Stimulated activated CD4-positive, alpha-beta T cell treated with anti-CD3 and anti-CD28 coated beads, Interleukin-4, amount 100 ng/mL, for 4 hours (primary cell): ENCODE data around the gene BLACAT1.
"Not testable (repeated sequence)": the region's sequence is repeated elsewhere in the genome, so short reads cannot be mapped to it uniquely, and the experiment has no call there.

Source experiments
- DNase-seq, 2 experiments: peaks; one replicate each; pipeline ENCODE4 v3.0.0-alpha.2; 2020

The BLACAT1 gene

GRCh38 chr1:205483372-205483771, 27.5 kb upstream of the BLACAT1 start:
- no peak for DNase-seq

GRCh38 chr1:205482587-205482986, 26.7 kb upstream of the BLACAT1 start:
- not testable (repeated sequence) for DNase-seq

GRCh38 chr1:205481629-205482151, 25.8 kb upstream of the BLACAT1 start:
- no peak for DNase-seq

GRCh38 chr1:205481218-205481617, 25.4 kb upstream of the BLACAT1 start:
- no peak for DNase-seq

DNA sequence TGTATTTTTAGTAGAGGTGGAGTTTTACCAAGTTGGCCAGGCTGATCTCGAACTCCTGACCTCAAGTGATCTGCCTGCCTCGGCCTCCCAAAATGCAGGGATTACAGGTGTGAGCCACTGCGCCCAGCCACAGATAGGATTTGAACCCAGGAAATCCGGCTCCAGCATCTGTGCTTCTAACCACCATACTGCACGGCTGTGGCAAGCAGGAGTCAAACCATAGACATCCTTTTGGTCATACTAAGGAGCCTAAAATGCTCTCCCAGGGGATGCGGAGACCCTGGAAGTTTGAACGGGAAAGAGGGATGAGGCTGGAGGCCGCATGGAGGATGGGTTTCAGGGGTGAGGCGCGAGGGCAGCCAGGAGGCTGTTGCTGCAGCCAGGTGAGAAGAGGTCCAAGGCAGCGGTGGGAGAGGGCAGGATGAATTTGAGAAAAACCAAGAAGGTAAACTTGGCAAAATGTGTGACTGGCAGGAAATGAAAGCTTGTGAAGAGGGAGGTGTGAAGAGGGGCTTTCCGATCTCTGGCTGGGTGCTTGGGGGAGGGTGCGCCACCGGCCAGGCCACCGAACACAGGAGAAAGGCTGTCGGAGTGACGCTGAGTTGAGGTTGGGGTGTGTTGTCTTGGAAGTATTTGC, 24.6 kb upstream of the BLACAT1 start:
- peak; percentile 27 to 41 for DNase-seq

GRCh38 chr1:205478985-205479384, 23.1 kb upstream of the BLACAT1 start:
- not testable (repeated sequence) for DNase-seq

- no peak for DNase-seq
Observed at GRCh38 chr1:205477759-205478247, 22.0 kb upstream of the BLACAT1 start.

- no peak for DNase-seq
Observed at GRCh38 chr1:205477121-205477758, 21.4 kb upstream of the BLACAT1 start.

GRCh38 chr1:205476648-205477047, 20.8 kb upstream of the BLACAT1 start:
- no peak for DNase-seq

GRCh38 chr1:205475855-205476254, 20.0 kb upstream of the BLACAT1 start:
- no peak for DNase-seq

- DNase-seq, result no peak
Observed at GRCh38 chr1:205474571-205474970, 18.7 kb upstream of the BLACAT1 start.

DNA sequence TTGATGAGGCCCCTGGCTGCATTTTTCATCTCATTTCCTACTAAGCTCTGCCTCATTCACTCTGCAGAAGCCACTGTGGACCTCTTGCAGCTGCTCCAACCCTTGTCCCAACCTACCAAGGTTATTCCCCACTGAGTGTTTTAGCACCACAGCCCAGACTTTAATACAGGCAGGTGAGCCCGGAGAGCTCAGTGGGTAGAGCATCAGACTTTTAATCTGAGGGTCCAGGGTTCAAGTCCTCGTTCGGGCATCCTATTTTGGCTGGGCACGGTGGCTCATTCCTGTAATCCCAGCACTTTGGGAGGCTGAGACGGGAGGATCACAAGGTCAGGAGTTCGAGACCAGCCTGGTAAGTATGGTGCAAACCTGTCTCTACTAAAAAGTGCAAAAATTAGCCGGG, 18.1 kb upstream of the BLACAT1 start:
- no peak for DNase-seq

DNA sequence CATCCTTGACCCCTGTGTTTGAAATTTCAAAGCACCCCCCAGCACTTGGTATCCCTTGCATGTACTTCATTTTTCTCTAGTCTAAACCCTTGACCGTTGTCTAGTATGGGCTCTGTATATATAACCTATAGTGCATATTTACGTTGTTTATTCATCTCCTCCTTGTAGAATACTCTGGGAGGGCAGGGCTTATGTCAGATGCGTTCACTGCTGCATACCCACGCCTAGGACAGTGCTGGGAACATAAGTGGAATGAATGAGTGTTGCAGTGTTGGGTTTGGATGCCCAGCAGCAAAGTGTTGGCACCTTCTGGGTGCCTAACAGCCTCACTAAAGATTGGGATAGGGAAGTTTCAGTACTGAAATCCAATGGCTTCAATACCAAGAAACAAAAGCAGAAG, 17.6 kb upstream of the BLACAT1 start:
- DNase-seq, result no peak

DNA sequence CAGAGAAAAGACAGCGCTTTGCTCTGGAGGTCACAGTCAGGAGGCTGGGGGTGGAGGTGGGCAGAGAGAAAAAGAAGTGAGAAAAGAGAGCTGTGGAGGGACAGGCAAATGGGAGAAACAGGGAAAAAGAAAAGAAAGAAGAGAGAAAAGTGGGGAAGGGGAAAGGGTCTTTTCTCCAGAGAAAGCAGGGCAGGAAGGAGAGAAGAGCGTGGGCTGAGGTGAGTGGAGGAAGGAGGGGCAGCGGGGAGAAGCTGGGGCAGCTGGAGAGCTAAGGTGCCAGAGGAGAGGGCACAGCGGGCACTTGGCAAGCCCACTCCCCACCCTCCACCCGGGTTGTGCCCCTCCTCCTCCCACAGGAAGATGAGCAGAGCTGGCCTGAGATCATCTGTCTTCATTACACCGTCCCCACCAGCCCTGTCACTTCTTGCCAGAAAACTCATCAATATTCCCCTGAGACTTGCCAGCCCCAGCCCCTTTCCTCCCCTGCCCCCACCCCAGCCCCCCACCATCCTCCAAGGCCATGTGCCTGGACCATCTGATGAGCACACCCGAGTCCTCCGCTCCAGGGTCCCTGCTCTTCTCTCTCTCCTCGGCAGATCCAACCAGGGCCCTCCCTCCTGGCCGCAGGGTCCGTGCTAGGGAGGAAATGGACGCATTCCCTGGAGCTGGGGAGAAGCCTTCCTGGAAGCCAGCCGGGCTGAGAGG, 17.0 kb upstream of the BLACAT1 start:
- DNase-seq, result no peak

DNA sequence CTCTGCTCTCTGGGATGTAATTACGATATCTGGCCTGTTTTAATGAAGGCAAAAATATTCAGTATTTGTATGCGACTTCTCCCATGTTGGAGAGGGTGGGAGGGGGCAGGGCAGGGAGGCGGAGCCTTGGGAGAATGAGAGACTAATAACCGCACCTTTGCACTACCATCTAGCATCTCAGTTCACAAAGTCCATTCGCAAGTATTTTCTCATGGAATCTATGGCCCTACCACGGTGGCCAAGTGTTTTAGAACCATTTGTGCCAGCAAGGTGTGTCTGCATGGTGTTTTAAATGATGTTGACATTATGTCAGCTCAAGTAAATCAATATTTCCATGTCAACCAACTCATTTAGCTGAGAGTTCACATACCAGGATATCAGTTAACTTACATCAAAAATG, 14.3 kb upstream of the BLACAT1 start:
- DNase-seq, result no peak

DNA sequence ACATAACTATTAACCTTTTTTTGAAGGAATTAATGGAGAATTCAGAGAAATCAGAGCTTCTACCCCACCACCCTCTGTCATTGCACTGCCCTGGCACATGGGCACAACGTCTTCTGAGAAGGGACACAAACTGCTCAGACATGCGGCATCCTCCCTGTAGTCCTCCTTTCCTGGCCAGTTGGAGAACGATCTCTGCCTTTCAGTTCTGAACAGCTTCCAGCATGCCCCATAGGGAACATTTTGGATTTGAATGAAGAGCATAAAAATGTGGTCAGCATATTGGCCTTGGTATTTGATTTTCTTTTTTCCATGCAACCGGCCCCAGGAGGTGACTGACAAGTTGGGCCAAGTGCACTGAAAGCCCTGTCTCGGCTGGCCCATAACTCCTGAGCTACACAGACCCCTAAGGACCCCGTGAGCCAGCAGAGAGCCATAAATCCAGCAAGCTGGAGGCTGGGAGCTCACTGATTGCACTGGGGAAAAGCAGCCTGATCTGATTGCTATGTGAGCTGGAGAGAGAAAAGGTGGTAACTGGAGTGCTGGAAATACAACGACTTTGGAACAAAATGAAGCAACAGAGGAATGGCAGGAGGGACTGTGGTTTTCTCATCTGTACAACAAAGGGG, 10.9 kb upstream of the BLACAT1 start:
- no peak for DNase-seq

DNA sequence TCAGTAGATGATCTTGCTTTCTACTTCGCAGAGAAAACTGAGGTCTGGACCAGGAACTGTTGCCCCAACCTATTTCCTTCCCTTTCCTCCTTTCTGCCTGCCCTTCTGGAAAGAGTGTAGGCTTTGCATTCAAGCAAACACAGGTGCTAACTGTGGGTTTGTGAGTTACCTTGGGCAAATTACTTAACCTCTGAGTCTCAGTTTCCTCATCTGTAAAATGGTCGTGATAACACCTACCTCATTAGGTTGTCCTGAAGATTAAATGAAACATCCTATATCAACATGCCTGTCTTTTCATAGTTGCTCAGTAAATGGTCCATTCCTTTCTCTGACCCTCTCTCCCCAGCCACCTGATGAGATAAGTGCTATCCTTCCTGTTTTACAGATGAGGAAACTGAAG, 9.5 kb upstream of the BLACAT1 start:
- DNase-seq, result no peak

- no peak for DNase-seq
Observed at GRCh38 chr1:205458777-205459566, 3.1 kb upstream of the BLACAT1 start.

DNA sequence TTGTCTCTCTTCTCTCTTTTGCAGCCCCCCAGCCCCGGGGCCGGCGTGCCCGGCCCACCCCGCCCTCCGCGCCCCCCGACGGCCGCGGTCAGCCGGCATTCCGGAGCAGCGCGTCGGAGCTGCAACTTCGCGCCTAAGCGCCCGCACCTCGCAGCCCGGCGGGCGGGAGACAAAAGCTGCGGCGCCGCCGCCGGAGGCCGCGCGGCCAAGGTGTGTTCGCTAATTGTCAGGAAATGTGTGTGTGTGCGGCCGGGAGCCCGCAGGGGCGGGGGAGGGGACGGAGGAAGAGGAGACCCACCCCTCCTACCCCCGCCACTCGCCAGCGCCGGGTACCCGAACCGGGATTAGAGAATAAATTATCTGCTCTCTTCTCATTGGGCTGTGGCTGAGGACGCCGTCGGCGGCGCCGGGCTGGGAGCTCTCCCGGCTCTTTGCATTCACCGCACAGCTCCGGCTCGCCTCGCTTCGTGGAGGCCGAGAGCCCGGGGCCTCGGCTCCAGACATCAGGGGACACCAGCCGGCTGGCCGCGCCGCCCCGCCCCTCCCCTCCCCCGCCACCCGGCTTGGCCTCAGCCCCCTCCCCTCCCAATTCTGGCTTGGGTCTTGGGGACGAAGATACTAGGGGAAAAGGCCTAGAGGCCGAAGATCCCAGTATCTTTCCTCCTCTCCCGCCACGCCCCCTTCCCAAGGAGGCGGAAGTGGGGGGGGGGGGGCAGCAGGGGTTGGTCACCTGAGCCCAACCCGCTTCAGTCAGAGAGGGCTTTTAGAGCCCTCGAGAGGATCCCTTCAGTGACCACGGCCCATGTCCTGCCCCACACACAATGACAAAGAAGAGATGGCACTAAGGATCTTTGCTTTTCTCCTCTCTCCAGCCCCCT, 1.3 kb upstream of the BLACAT1 start:
- no peak for DNase-seq

DNA sequence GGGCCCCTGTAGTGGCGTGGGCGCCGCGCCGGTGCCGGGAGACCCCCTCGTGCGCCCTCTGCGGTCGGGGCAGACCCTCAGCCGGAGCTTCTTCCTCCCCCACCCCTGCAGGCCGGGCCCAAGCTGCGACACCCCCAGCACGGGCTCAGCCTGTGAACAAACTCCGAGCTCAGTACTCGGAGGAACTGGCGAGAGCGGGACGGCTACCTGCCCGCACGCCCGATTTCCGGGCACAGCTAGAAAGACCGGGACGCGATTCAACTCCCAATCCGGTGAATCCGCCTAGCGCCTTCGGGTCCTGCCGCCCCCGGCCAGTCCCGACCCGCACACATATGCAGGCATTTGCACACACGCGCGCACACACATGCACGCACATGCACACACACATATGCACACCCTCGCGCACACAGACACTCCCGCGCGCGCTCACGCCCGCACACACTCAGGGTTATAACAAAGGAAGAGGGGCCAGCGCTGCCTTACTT, 580 bp upstream of the BLACAT1 start:
- no peak for DNase-seq

- DNase-seq, result no peak
Observed at GRCh38 chr1:205454903-205455335, 926 bp downstream of the BLACAT1 start.
